Measurements from ENCODE around the gene TDRD1. TPM values are rescaled to one million over a fixed set of nuclear protein-coding genes. Genes with fewer than 3 reads are reported as not detected.

Gene TDRD1
- total RNA-seq, 1 experiment from 2014 or later: not detected

- TF ChIP-seq EGR1 (IDR thresholded peaks at IDR 0.05; ENCODE audit: low read depth): no peak
- no peak for TF ChIP-seq ATF3 (IDR thresholded peaks at IDR 0.05)
- TF ChIP-seq CTCF (IDR thresholded peaks at IDR 0.05 in 2 of 3, conservative IDR thresholded peaks at IDR 0.05 in 1 of 3; ENCODE audit: borderline replicate concordance in 1 of 3, insufficient read depth in 1 of 3, low read depth in 2 of 3, low read length in 2 of 3): no peak
- no peak for TF ChIP-seq EZH2 (IDR thresholded peaks at IDR 0.05)
- no peak for TF ChIP-seq CEBPB (IDR thresholded peaks at IDR 0.05; ENCODE audit: low read depth)
- no peak for TF ChIP-seq SRF (IDR thresholded peaks at IDR 0.05; ENCODE audit: low read depth)
- TF ChIP-seq, protein P1, sequence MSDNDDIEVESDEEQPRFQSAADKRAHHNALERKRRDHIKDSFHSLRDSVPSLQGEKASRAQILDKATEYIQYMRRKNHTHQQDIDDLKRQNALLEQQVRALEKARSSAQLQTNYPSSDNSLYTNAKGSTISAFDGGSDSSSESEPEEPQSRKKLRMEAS (IDR thresholded peaks at IDR 0.05): no peak
- no peak for TF ChIP-seq ZFX (IDR thresholded peaks at IDR 0.05)
- no peaks in the 10 kb centered on the region for H3K79me2 ChIP-seq (ENCODE audit: insufficient read depth, low read length)
- ATAC-seq (no peak), DNase-seq (ENCODE audit: low read depth, low spot score) (no peak)
- peaks cover 3% of the 10 kb centered on the region; the same call in 1 of the 2 replicates for H3K27me3 ChIP-seq (ENCODE audit: insufficient read depth, low read length)
- no TSS peak for BruUV-seq (replicated peaks)
- ChIA-PET RAD21 (ENCODE audit: low non-redundant PET in 1 of 2, low total read pairs in 2 of 2, uncharacterized antibody in 2 of 2, unreplicated experiment in 2 of 2) (no interaction called here), POLR2A (no interaction called here), CTCF (no interaction called here)
- no peaks in the 10 kb centered on the region for H4K20me1 ChIP-seq (ENCODE audit: insufficient read depth)
- no peaks in the 10 kb centered on the region for H3K4me1 ChIP-seq (ENCODE audit: control insufficient read depth in 1 of 2, insufficient read depth in 2 of 2, low read length in 2 of 2)
- no peaks in the 10 kb centered on the region for H3K9me2 ChIP-seq (ENCODE audit: insufficient read depth)
- H3K4me2 ChIP-seq (ENCODE audit: low read length): no peak overlapping the region
- intact Hi-C loops (cut with micrococcal nuclease): no loop called here
- H3K27ac ChIP-seq (ENCODE audit: low read depth, low read length): no peak overlapping the region
- H3K4me3 ChIP-seq (replicated peaks in 1 of 2; ENCODE audit: low read depth in 1 of 2, low read length in 2 of 2): no peak overlapping the region
- H3K9me3 ChIP-seq (ENCODE audit: control insufficient read depth in 1 of 2, insufficient read depth in 1 of 2, low read depth in 1 of 2, low read length in 2 of 2): no peaks in the 10 kb centered on the region
- no peak overlapping the region for H2AFZ ChIP-seq (ENCODE audit: low read depth, low read length, poor library complexity, severe bottlenecking)
- H3K9ac ChIP-seq (ENCODE audit: low read length): no peak overlapping the region
- no peaks in the 10 kb centered on the region for H3K36me3 ChIP-seq (ENCODE audit: control insufficient read depth in 1 of 2, insufficient read depth in 2 of 2, low read length in 2 of 2)
Observed at GRCh38 chr10:114279901-114280644, 100.9 kb downstream of the TDRD1 start.

Measured in HCT116 (cell line).